Activated T-helper 2 cell treated with anti-CD3 and anti-CD28 coated beads, Interferon-gamma antibody, Interleukin-2, Interleukin-4, amounts not matched to agents 10 μg/mL and 5 μg/mL and 100 μg/mL, durations not matched to agents 14 hours and 24 hours and 36 hours (primary cell): ENCODE measurements around the gene PSORS1C2. TPM values are rescaled to one million over a fixed set of nuclear protein-coding genes. Genes with fewer than 3 reads are reported as not detected.

Experiments used
- DNase-seq: peaks from one replicate; pipeline ENCODE4 v3.0.0; 2021; ENCODE audit warnings: low spot score
- H3K27ac Mint-ChIP-seq: one replicate; pipeline ENCODE4 v1.8.0; 2021; ENCODE audit warnings: mixed read lengths
- H3K27me3 Mint-ChIP-seq: one replicate; pipeline ENCODE4 v1.8.0; 2021; ENCODE audit warnings: low read depth, mixed read lengths
- H3K36me3 Mint-ChIP-seq: one replicate; pipeline ENCODE4 v1.8.0; 2021; ENCODE audit warnings: low read depth, mixed read lengths
- H3K4me1 Mint-ChIP-seq: one replicate; pipeline ENCODE4 v1.8.0; 2021; ENCODE audit warnings: low read depth, mixed read lengths
- H3K4me3 Mint-ChIP-seq: one replicate; pipeline ENCODE4 v1.8.0; 2021; ENCODE audit warnings: low read depth, mild to moderate bottlenecking, moderate library complexity, mixed read lengths
- H3K9me3 Mint-ChIP-seq: one replicate; pipeline ENCODE4 v1.8.0; 2021; ENCODE audit warnings: mixed read lengths
- intact Hi-C: fragments of 100-400 bp; cut with micrococcal nuclease; formaldehyde crosslinking; loops from one replicate; pipeline ENCODE4 v1.15.1; 2023
- total RNA-seq: library from RNA; stranded (reverse); gene quantifications from 2 replicates; pipeline ENCODE4 v1.2.3, GENCODE V29; 2022

The PSORS1C2 gene
- total RNA-seq, 1 donor from 2014 or later = not detected

DNA sequence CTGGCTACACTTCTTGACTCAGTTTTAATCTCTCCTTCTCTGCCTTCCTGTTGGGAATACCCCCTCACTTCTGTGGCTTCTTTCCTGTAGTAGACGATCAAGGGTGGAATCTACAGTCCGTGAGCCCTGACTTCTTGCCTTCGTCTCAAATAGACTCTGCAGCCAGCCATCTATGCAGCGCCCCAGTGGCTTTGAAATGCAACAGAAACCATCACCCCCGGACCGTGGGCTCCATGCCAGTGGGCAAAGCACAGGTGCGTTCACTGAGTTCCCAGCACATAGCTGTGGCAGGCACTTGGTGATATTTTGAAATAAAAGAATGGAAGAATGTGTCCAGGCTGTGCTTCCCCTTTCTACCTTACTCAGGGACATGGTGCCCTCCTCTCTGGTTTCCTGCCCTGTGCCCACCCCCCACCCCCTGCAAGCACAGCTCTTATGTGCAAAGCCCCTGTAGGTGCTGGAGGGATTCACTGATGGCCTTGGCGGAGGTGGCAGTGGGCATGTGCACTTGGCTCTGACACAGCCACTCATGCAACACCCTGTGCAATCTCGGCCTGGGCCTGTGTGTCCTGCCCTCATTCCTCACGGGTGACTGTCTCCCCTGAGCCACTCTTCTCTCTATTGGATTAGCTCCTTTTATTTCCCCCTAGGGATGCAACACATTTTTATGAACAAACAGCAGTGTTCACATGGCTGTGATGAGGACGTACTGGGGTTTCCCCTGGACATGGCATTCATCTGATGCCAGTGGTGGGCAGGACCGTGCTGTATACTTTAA lies 13.1 kb downstream of the PSORS1C2 start:
- Mint-ChIP-seq H3K9me3 (no peaks in the 10 kb centered on the region), H3K27ac (no peak overlapping the region), H3K27me3 (peaks cover 18% of the 10 kb centered on the region), H3K36me3 (no peaks in the 10 kb centered on the region), H3K4me1 (no peaks in the 10 kb centered on the region), H3K4me3 (no peak overlapping the region)
- no peak for DNase-seq
- intact Hi-C loops = no loop called here

DNA sequence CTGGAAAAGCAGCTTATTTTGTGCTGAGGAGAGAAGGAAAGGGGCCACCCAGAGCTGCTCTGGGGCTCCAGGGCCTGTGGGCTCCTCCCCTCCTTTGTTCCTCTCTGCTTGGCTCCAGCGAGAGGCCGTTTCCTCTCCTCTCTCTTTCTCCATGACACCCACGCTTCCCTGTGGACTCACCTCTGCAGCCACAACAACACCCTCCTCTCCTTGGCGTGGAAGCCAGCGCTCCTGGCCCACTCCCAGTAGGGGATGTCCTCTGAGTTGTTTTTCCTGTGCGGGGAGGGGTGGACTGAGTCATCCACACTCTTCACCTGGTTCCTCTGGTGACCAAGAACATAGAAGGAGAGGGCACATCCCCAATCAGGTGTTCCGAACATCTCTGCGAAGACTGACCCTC lies 13.7 kb downstream of the PSORS1C2 start:
- Mint-ChIP-seq H3K27ac (no peak overlapping the region), H3K9me3 (no peaks in the 10 kb centered on the region), H3K36me3 (no peaks in the 10 kb centered on the region), H3K4me1 (no peaks in the 10 kb centered on the region), H3K4me3 (no peak overlapping the region), H3K27me3 (peaks cover 18% of the 10 kb centered on the region)
- DNase-seq = no peak
- intact Hi-C loops = no loop called here

DNA sequence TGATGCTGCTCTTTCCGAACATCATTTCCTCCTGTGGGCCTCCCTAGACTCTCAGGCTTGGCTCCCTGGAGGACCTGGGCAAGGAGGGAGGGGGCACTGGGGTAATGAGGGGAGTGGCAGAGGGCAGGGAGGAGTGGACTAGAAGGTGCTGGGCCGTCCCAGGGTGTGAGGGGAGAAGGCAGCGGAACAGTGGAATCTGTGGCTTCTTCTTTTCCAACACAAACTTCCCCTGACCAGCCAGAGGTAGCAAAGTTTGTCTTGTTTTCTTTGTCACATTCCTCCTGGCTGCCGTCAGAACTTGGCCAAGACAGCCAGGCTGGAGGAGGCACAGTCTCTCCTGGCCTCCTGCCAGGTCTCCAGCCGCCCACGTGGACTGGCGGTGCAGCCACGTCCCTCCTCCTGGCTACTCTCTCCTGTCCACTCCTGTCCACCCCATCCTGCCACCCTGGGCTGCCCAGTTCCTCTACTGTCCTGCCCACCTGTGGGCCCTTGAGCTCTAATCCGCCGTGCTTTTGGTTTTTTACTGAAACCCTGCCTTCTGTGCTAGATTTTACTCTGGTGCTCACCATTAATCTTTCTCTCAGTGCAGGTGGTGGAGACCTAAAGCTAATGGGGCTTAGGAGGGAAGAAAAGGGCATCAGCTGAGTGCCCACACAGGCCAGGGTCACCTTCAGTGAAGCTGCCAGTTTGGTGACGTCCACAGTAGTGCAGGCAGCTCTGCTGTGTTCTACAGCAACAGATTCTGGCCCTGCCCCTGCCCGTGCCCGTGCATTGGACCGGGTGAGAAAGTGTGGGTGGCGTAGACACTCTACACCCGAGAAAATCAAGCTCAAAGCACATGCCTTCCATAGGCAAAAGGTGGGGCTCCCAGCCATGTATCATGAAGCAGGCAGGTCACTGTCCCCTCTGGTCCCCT lies 15.8 kb downstream of the PSORS1C2 start:
- no peak for DNase-seq
- peaks cover 8% of the 10 kb centered on the region for H3K27me3 Mint-ChIP-seq
- H3K27ac Mint-ChIP-seq = no peak overlapping the region
- no peaks in the 10 kb centered on the region for H3K36me3 Mint-ChIP-seq
- intact Hi-C loops = no loop called here
- no peak overlapping the region for H3K4me3 Mint-ChIP-seq
- H3K9me3 Mint-ChIP-seq = no peaks in the 10 kb centered on the region
- no peaks in the 10 kb centered on the region for H3K4me1 Mint-ChIP-seq

DNA sequence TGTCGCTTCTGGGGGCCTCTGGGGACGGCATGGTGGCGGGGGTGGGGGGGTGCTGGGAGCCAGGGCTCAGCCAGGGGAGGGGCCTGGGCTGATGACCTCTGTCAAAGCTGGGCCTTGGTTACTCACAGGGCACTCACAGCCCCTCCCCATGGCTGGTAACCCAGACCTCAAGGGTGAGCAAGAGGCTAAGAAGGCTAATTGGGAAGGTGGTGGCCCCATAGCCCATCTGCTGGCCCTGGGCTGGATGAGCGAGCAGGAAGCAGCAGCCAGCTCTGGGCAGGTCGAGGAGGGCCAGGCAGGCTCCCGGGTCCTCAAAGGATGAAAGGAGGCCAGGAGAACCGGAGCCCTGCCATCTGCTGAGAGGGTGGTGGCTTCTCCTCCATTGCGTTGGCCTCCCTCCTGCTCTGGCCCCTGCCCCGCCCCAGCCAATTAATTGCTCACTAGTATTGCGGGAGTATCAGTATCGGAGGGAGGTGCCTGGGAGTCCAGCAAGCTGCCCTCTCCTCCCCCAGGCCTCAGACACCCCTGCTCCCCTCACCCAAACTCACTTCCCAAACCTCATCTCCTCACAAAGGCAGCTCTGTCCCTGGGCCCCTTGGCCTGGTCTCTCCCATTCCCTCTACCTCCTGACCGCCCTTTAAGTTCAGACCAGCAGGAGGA lies 17.6 kb downstream of the PSORS1C2 start:
- no peaks in the 10 kb centered on the region for H3K36me3 Mint-ChIP-seq

DNA sequence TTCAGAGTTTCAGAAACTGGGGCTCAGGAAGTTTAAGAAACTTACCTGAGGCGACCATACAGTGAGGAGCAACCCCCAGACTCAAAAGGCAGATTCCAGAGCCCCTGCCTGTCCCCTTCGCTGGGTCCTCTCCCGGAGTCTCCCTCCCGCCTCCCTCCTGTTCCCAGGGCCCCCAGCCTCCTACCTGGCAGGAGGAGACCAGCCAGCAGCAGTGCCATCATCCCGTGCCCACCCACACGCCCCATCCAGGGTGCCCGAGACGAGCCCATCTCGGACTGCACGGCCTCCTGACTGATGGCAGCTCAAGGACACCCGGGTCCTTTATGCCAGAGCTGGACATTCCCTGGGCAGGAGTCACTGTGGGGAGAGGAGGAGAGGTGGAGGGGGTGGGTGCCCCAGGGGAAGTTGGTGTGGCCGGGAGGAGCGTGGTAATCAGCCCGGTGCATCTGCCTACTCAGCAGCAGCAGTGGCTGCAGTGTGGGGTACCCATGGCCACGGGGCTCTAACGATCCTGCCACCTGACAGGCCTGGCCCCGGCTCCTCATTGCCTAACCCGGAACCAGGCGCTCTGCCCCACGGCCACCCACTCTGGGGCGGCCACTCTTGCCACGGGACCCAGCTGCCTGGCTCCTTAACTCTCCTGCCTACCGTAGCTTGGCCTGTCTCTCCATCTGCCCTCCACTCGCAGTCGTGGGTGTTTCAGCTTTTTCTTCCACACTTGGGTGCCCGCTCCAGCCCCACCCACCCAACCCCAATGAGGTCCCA lies 18.5 kb downstream of the PSORS1C2 start, which contains the start of gene CDSN:
Gene CDSN, minus strand, starts transcription at position 296 of the 765 bp plus-strand sequence. Its CDS starts 27 bp downstream, at position 269.
- Mint-ChIP-seq H3K27me3 (peaks cover 5% of the 10 kb centered on the region), H3K4me3 (no peak within 1 kb of the TSS), H3K27ac (no peak within 1 kb of the TSS), H3K36me3 (no peaks in the 10 kb centered on the region), H3K4me1 (no peaks in the 10 kb centered on the region), H3K9me3 (no peaks in the 10 kb centered on the region)
- intact Hi-C loops = no loop called here
- no peak for DNase-seq

More for the DNA sequence above, 17.6 kb downstream of the PSORS1C2 start:
- no peak for DNase-seq
- H3K4me1 Mint-ChIP-seq = no peaks in the 10 kb centered on the region
- no peak overlapping the region for H3K4me3 Mint-ChIP-seq
- H3K9me3 Mint-ChIP-seq = no peaks in the 10 kb centered on the region
- H3K27ac Mint-ChIP-seq = no peak overlapping the region
- intact Hi-C loops = no loop called here
- peaks cover 4% of the 10 kb centered on the region for H3K27me3 Mint-ChIP-seq

DNA sequence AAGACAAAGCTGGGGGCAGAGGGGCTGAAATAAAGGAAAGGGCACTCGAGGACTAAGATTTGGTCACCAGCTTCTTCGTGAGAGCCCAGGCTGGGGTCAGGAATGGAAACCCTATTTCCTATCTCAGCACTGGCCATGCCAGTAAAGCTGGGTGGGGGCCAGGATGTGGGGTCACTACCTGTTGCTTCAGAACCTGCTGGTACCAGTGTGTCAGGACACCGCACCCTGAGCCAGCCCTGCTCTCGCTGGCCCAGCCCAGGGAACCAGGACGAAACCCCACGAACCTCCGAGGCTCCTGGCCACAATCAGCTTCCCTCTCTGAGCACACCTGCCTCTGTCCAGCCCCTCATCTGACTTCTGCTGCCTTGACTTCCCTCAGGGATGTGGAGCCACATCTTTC lies 20.7 kb downstream of the PSORS1C2 start:
- intact Hi-C loops = no loop called here
- Mint-ChIP-seq H3K27ac (no peak overlapping the region), H3K36me3 (no peaks in the 10 kb centered on the region), H3K9me3 (no peaks in the 10 kb centered on the region), H3K4me1 (no peaks in the 10 kb centered on the region), H3K27me3 (peaks cover 8% of the 10 kb centered on the region), H3K4me3 (no peak overlapping the region)
- DNase-seq = no peak

DNA sequence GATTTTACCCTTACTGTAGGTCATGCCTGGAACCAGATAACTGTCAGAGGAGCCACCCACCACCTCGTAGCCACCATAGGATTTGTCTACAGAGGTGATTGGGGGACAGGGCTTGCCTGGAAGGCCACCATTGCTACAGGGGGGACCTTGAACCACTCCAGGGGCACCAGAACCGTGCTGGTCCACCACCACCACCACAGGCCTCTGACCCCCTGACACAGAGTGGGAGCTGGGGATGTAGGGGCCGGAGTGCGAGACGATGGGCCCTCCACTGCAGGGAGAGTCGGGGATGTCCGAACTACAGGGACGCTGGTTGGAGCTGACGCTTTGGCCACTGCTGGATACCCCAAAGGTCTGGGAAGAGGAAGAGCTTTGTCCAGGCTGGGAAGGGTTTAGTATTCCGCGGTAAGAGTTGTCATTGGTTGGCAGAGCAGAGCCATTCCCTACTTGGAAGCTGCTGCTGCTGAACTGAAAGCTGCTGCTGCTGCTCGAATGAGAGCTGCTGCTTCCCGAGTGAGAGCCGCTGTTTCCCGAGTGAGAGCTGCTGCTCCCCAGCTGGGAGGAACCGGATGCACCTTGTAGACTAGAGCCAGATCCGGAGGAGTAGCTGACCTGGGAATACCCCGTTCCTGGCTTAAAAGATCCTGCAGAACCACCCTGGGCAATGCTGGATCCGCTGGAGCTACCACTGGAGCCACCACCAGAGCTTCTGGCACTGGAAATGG lies 22.0 kb downstream of the PSORS1C2 start:
- no peak for DNase-seq
- intact Hi-C loops = no loop called here
- Mint-ChIP-seq H3K4me1 (no peaks in the 10 kb centered on the region), H3K36me3 (no peaks in the 10 kb centered on the region), H3K27me3 (peaks cover 8% of the 10 kb centered on the region), H3K9me3 (no peaks in the 10 kb centered on the region), H3K27ac (no peak overlapping the region), H3K4me3 (no peak overlapping the region)

DNA sequence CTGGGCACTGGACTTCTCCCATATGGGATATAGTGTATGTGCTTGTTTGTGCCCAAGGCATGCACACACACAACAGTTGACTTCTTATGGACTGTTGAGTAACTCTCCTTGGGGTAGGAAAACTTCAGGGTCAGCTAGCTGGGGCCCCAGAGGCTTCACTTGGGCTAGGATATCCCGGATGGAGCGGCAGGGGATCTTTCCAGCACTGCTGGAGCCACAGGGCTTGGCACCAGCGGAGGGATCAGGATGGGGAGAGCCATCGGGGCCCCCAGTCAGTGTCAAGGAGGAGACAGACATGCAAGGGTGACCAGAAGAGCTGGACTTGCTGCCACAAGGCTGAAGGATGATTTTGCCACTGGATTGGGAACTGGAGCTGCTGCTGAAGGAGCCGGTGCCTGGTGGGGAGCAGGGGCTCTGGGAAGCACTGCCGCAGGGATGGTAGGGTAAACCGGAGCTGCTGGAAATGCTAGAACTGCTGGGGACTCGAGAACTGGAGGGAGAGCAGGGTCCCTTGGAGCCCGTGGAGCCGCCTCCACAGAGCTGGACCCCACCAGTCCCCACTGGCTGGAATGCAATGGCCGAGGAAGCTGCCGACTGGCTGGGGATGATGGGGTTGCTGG lies 22.8 kb downstream of the PSORS1C2 start:
- no peak overlapping the region for H3K4me3 Mint-ChIP-seq
- H3K9me3 Mint-ChIP-seq = no peaks in the 10 kb centered on the region
- intact Hi-C loops = no loop called here
- peaks cover 8% of the 10 kb centered on the region for H3K27me3 Mint-ChIP-seq
- no peak for DNase-seq
- no peaks in the 10 kb centered on the region for H3K4me1 Mint-ChIP-seq
- H3K36me3 Mint-ChIP-seq = no peaks in the 10 kb centered on the region
- no peak overlapping the region for H3K27ac Mint-ChIP-seq

DNA sequence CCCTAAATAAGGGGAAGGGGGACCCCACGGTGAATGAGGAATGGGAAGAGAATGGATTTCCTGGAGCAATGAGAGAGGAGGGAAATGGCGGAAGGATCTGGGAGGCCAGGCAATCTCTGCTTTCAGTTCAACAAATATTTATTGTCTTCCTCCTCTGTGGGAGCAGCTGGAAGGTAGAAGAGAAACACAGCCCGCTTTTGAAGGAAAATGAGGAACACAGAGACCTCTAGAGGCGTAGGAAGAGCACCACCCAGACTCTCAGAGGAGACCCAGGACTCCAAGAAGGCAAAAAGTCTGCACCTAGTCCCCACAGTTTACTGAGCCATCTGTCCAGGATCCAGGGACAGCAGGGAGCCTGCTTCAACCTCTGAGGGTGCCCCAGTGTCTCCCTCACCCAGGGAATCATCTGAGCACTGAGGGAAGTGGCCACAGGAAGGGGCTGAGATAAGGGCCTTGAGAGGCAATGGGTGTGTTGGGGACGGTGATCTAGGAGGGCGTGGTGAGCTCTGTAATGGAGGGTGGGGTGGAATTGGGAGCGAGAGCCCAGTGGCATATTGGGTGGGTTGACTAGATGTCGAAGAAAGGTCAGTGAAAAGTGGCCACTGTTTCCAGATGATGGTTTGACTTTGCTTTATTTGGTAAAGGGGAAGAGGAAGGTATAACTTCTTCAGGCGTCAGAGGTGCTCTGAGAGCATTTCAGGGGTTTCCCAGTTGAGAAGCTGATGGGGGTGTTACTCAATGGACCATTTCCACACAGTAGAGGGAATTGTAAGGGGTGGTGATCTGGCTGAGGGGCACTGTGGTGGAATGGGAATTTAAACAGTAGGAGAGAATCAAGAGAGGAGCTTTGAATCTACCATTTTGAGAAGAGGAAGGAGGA lies 23.7 kb downstream of the PSORS1C2 start:
- Mint-ChIP-seq H3K36me3 (no peaks in the 10 kb centered on the region), H3K4me3 (no peak overlapping the region), H3K9me3 (no peaks in the 10 kb centered on the region), H3K27ac (no peak overlapping the region), H3K4me1 (no peaks in the 10 kb centered on the region), H3K27me3 (peaks cover 10% of the 10 kb centered on the region)
- DNase-seq = no peak
- intact Hi-C loops = no loop called here

DNA sequence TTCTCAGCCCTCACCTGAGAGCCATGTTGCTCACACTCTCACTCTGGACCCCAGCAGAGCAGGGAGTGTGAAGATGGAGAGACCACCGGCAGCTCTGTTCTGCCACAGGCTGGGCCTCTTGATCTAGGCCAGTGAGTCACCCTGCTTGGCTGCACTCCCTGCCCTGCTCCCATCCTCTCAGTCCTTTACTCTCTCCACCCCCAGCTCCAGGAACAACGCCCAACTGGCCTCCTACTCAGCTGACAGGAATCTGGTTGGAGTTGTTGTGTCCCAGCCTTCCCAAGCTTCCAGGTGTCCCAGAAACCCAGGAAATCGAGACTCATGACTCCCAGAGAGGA lies 24.4 kb downstream of the PSORS1C2 start, which contains the start of gene PSORS1C1:
Gene PSORS1C1, plus strand, starts transcription at position 260 of the 338 bp plus-strand sequence. CDS start 14,833 bp downstream, outside the sequence.
- H3K4me1 Mint-ChIP-seq = no peaks in the 10 kb centered on the region

More for the DNA sequence above, 24.4 kb downstream of the PSORS1C2 start, which contains the start of gene PSORS1C1:
- H3K9me3 Mint-ChIP-seq = no peaks in the 10 kb centered on the region
- no peak within 1 kb of the TSS for H3K4me3 Mint-ChIP-seq
- no peaks in the 10 kb centered on the region for H3K36me3 Mint-ChIP-seq
- DNase-seq = no peak
- intact Hi-C loops = no loop called here
- peaks cover 15% of the 10 kb centered on the region for H3K27me3 Mint-ChIP-seq
- no peak within 1 kb of the TSS for H3K27ac Mint-ChIP-seq
